ENCODE measurements around the gene IQSEC1. TPM values are rescaled to one million over a fixed set of nuclear protein-coding genes. Genes with fewer than 3 reads are reported as not detected.

The IQSEC1 gene
- 10 to 100 TPM; 21.1 to 25.1 (median 21.9) TPM for total RNA-seq (2021; fragmentation: NEBNext Ultra II Directional; extraction: Animal tissue kit (Norgen Biotek cat#: 25700))
- long read RNA-seq, partial matches to known transcripts, result 6 of 6 reads
- long read RNA-seq, other reads (novel, unspliced or antisense), result 0 of 6 reads

- H3K36me3 Mint-ChIP-seq (ENCODE audit: low read depth), result 0 out of 2 replicates have a peak, but pooled peaks cover 5% of the 10 kb centered on the region
- H3K27ac Mint-ChIP-seq, result no peak within 1 kb of the TSS
- no peak for TF ChIP-seq CTCF (IDR thresholded peaks at IDR 0.05)
- H3K27me3 Mint-ChIP-seq (ENCODE audit: insufficient read depth), result peaks cover 46% of the 10 kb centered on the region
- no peak within 1 kb of the TSS for H3K4me3 Mint-ChIP-seq
- H3K9me3 Mint-ChIP-seq, result no peaks in the 10 kb centered on the region
- no peaks in the 10 kb centered on the region for H3K4me1 Mint-ChIP-seq (ENCODE audit: low read depth)
- no peak for DNase-seq
Measured at GRCh38 chr3:13073326-13074005, at the start of gene IQSEC1. Gene IQSEC1, minus strand, starts transcription at chr3:13073429. Its CDS starts 415 bp downstream, at chr3:13073014.

GRCh38 chr3:13122081-13123012 is 49.1 kb upstream of the IQSEC1 start:
- Mint-ChIP-seq H3K36me3 (ENCODE audit: low read depth) (no peaks in the 10 kb centered on the region), H3K4me3 (no peak overlapping the region), H3K9me3 (no peaks in the 10 kb centered on the region), H3K27ac (no peak overlapping the region), H3K4me1 (ENCODE audit: low read depth) (no peaks in the 10 kb centered on the region), H3K27me3 (ENCODE audit: insufficient read depth) (peaks cover 64% of the 10 kb centered on the region)
- no peak for TF ChIP-seq CTCF (IDR thresholded peaks at IDR 0.05)
- DNase-seq, result no peak

- no peak for TF ChIP-seq CTCF (IDR thresholded peaks at IDR 0.05)
- Mint-ChIP-seq H3K36me3 (ENCODE audit: low read depth) (no peaks in the 10 kb centered on the region), H3K27ac (no peak overlapping the region), H3K27me3 (ENCODE audit: insufficient read depth) (peaks cover 62% of the 10 kb centered on the region), H3K4me3 (no peak overlapping the region), H3K9me3 (no peaks in the 10 kb centered on the region), H3K4me1 (ENCODE audit: low read depth) (no peaks in the 10 kb centered on the region)
- DNase-seq, result no peak
Measured at GRCh38 chr3:13121553-13122001, 48.3 kb upstream of the IQSEC1 start.

- H3K4me3 Mint-ChIP-seq, result no peak overlapping the region
- no peak for DNase-seq
- no peak overlapping the region for H3K27ac Mint-ChIP-seq
- peaks cover 60% of the 10 kb centered on the region for H3K27me3 Mint-ChIP-seq (ENCODE audit: insufficient read depth)
- H3K9me3 Mint-ChIP-seq, result no peaks in the 10 kb centered on the region
- no peaks in the 10 kb centered on the region for H3K4me1 Mint-ChIP-seq (ENCODE audit: low read depth)
- no peak for TF ChIP-seq CTCF (IDR thresholded peaks at IDR 0.05)
- H3K36me3 Mint-ChIP-seq (ENCODE audit: low read depth), result no peaks in the 10 kb centered on the region
Measured at GRCh38 chr3:13120928-13121552, 47.8 kb upstream of the IQSEC1 start.

- DNase-seq, result no peak
Measured at GRCh38 chr3:13120289-13120927, 47.2 kb upstream of the IQSEC1 start.

More at GRCh38 chr3:13120289-13120927, 47.2 kb upstream of the IQSEC1 start:
- Mint-ChIP-seq H3K4me3 (no peak overlapping the region), H3K4me1 (ENCODE audit: low read depth) (no peaks in the 10 kb centered on the region), H3K36me3 (ENCODE audit: low read depth) (no peaks in the 10 kb centered on the region), H3K27ac (no peak overlapping the region), H3K9me3 (no peaks in the 10 kb centered on the region), H3K27me3 (ENCODE audit: insufficient read depth) (peaks cover 60% of the 10 kb centered on the region)
- TF ChIP-seq CTCF (IDR thresholded peaks at IDR 0.05), result no peak

Data from HFFc6 (cell line).